Activated CD4-positive, alpha-beta T cell treated with anti-CD3 and anti-CD28 coated beads, Interleukin-2, amount 50 U/mL, for 4 hours (primary cell): ENCODE data around the gene CTU2.

Experiments used
- DNase-seq, 2 experiments: peaks; one replicate each; pipeline ENCODE4 v3.0.0-alpha.2; 2020

CTU2 gene

GRCh38 chr16:88715312-88716190, 9.2 kb downstream of the CTU2 start:
- DNase-seq: no peak

- no peak for DNase-seq
These were observed 9.9 kb downstream of the CTU2 start for GRCh38 chr16:88716201-88716600.

GRCh38 chr16:88716601-88717001, 10.3 kb downstream of the CTU2 start:
- no peak for DNase-seq

- no peak for DNase-seq
These were observed 11.9 kb downstream of the CTU2 start for GRCh38 chr16:88718178-88718577.

GRCh38 chr16:88719267-88719932, 13.1 kb downstream of the CTU2 start:
- no peak for DNase-seq

GRCh38 chr16:88719933-88720296, 13.6 kb downstream of the CTU2 start:
- no peak for DNase-seq

- no peak for DNase-seq
These were observed 14.2 kb downstream of the CTU2 start for GRCh38 chr16:88720396-88720970.

GRCh38 chr16:88721236-88721635, 14.9 kb downstream of the CTU2 start:
- DNase-seq: no peak

- DNase-seq: no peak
These were observed 15.8 kb downstream of the CTU2 start for GRCh38 chr16:88721815-88722755.

GRCh38 chr16:88722784-88723506, 16.6 kb downstream of the CTU2 start:
- DNase-seq: no peak

- DNase-seq: no peak
These were observed 17.2 kb downstream of the CTU2 start for GRCh38 chr16:88723507-88723887.

- DNase-seq: no peak
These were observed 17.6 kb downstream of the CTU2 start for GRCh38 chr16:88723911-88724310.

- no peak for DNase-seq
These were observed 18.7 kb downstream of the CTU2 start for GRCh38 chr16:88724855-88725555.

- DNase-seq: no peak
These were observed 19.5 kb downstream of the CTU2 start for GRCh38 chr16:88725609-88726407.

GRCh38 chr16:88726408-88726749, 20.1 kb downstream of the CTU2 start:
- no peak for DNase-seq

GRCh38 chr16:88726981-88727380, 20.7 kb downstream of the CTU2 start:
- no peak for DNase-seq

GRCh38 chr16:88727871-88728270, 21.6 kb downstream of the CTU2 start:
- DNase-seq: no peak

- DNase-seq: no peak
These were observed 24.6 kb downstream of the CTU2 start for GRCh38 chr16:88730632-88731607.

GRCh38 chr16:88731699-88732098, 25.4 kb downstream of the CTU2 start:
- DNase-seq: no peak
